LNCaP clone FGC (cell line): ENCODE measurements around the gene COL8A2.

ENCODE experiments used
- DNase-seq: peaks from one replicate; pipeline ENCODE4 v3.0.0-alpha.2; 2011; ENCODE audit warnings: low read depth
- H3K4me3 ChIP-seq: 2 replicates; pipeline ENCODE4 v1.5.1; 2011; ENCODE audit warnings: mild to moderate bottlenecking, low read depth, low read length, control low read depth
- CTCF ChIP-seq: IDR thresholded peaks from 2 replicates; pipeline ENCODE4 v1.5.1; 2012; ENCODE audit warnings: mild to moderate bottlenecking; ENCODE audit not compliant: control insufficient read depth, insufficient read depth; ENCODE audit errors: extremely low read depth

COL8A2 gene

GRCh38 chr1:36091141-36091540, 33.9 kb downstream of the COL8A2 start:
- DNase-seq: no peak
- H3K4me3 ChIP-seq: no peak overlapping the region
- TF ChIP-seq CTCF: no peak

- TF ChIP-seq CTCF: no peak
- peak overlapping the region; percentile 99 for H3K4me3 ChIP-seq
- no peak for DNase-seq
Measured at GRCh38 chr1:36089393-36090121, 35.5 kb downstream of the COL8A2 start.

- peak; percentile 95 for TF ChIP-seq CTCF
- DNase-seq: peak; percentile 70
- peak within 1 kb of the TSS; percentile 99 for H3K4me3 ChIP-seq
Measured at GRCh38 chr1:36088577-36089392, 36.2 kb downstream of the COL8A2 start, which contains the start of gene ADPRS. ADPRS (plus strand) TSS chr1:36088892; CDS start chr1:36088905, 13 bp downstream.

GRCh38 chr1:36088265-36088576, 36.8 kb downstream of the COL8A2 start:
- DNase-seq: no peak
- no peak for TF ChIP-seq CTCF
- H3K4me3 ChIP-seq: peak overlapping the region; percentile 99

- DNase-seq: no peak
- no peak overlapping the region; the same call in 1 of the 2 replicates for H3K4me3 ChIP-seq
- TF ChIP-seq CTCF: no peak
Measured at GRCh38 chr1:36087233-36088123, 37.5 kb downstream of the COL8A2 start.

- TF ChIP-seq CTCF: no peak
Measured at GRCh38 chr1:36086529-36087232, 38.3 kb downstream of the COL8A2 start.

More at GRCh38 chr1:36086529-36087232, 38.3 kb downstream of the COL8A2 start:
- H3K4me3 ChIP-seq: no peak overlapping the region
- no peak for DNase-seq
